NCI-H128 (cell line): ENCODE data around the gene SLMAP.
"Not testable (repeated sequence)": the region's sequence is repeated elsewhere in the genome, so short reads cannot be mapped to it uniquely, and the experiment has no call there.

Experiments used
- DNase-seq: peaks from one replicate; lab custom pipeline; 2025; ENCODE audit not compliant: unreplicated experiment; lab: John Stamatoyannopoulos, UW

Gene SLMAP

DNA sequence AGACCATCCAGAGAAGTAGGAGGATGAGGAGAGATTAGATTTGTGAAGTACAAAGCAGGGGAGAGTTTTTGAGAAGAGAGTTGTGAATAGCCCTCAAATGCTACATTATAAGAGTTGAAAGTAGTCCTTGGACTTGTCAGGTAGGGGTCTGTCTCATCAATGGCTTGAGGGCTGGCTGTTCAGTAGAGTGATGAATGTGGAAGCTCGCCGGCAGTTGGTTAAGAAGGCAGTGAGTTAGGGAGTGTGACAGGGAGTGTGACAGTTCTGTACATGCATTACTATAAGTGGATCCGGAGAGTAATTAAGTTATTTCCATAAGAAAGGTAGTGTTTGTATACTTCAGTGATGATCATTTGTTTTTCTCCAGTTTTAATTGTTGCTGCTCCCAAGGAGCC is 32.5 kb downstream of the SLMAP start:
- DNase-seq: no peak

DNA sequence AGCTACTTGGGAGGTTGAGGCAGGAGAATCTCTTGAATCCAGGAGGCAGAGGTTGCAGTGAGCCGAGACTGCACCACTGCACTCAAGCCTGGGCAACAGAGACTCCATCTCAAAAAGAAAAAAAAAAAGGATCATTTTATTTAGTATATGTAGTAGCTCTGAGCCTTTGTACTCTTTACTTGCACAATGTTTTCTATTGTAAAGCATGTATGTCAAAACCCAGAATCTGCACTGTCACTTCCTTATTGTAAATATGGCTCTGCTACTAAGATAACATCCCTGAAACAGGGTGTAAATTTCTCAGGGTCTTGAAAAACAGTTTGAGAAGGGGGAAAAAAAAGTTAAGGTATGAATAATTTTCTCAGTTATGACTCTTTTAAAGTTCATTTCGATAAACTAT is 35.1 kb downstream of the SLMAP start:
- DNase-seq: no peak

DNA sequence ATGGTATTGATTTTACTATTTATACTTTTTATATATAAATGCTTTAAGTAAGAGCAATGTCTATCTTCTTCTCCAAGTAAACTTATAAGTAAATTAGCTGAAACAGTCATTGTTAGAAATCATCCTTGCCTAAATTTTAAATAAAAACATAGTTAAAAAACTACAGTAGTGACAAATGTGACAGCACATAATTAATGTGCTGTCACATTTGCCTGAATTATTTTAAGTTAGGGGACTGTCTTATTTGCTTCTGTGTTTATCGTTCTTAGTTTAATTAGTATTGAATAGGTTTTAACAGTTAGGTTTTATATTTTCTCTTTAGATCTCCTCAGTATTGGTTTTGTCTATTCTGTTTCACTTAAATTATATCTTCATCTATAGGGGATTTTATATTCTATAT is 36.1 kb downstream of the SLMAP start:
- DNase-seq: no peak

DNA sequence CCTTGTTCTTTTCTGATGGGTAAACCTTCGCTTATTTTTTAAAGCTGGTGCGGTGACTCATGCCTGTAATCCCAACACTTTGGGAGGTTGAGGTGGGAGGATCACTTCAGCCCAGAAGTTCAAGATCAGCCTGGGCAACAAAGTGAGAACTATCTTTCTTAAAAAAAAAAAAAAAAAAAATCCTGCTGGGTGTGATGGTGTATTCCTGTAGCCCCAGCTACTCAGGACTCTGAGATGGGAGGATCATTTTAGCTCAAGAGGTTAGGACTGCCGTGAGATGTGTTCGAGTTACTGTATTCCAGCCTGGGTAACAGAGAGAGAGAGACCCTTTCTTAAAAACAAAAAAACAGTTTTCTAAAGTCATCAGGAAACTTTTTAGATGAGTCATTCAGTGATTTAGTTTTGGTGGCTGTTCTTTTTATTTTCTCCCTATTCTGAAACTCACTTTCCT is 37.7 kb downstream of the SLMAP start:
- no peak for DNase-seq

DNA sequence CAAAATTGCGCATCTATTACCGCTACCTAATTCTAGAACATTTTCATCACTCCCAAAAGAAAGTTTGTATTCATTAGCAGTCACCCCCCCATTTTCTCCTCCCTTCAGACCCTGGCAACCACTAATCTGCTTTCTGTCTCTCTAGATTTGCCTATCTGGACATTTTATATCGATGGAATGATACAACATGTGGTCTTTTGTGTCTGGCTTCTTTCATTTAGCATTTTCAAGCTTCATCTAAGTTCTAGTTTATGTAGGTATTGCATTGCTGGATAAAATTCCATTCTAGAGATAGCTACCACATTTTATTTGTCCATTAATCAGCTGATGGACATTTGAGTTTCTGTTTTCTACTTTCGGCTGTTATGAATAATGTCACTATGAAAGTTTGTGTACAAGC is 38.4 kb downstream of the SLMAP start:
- no peak for DNase-seq

DNA sequence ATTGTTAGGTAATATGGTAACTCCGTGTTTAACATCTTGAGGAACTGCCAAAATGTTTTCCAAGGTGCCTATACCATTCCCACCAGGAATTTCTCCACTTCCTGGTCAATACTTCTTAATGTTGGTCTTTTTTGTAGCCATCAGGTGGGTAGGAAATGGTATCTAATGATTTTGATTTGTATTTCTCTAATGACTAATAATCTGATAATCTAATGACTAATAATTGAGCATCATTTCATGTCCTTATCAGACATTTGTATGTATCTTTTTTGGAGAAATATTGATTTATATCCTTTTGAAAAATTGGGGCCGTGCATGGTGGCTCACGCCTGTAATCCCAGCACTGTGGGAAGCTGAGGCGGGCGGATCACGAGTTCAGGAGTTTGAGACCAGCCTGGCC is 38.8 kb downstream of the SLMAP start:
- DNase-seq: no peak

DNA sequence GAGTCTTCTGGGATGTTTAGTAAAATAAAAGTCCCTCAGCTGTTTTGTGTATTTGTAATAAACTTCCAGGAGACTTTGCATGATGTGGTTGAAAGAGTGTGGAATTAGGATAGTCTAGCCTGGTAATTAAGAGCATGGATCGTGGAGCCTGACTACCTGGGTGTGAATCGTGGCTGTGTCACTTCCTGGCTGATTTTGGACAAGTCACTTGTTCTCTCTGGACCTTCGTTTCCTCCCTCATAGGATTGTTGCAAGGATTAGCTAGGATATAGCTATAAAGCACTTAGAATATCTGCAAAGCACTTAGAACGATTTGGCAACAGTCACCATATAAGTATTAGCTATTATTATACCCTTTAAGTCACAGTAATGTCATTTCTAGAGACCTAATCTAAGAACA is 40.2 kb downstream of the SLMAP start:
- no peak for DNase-seq

DNA sequence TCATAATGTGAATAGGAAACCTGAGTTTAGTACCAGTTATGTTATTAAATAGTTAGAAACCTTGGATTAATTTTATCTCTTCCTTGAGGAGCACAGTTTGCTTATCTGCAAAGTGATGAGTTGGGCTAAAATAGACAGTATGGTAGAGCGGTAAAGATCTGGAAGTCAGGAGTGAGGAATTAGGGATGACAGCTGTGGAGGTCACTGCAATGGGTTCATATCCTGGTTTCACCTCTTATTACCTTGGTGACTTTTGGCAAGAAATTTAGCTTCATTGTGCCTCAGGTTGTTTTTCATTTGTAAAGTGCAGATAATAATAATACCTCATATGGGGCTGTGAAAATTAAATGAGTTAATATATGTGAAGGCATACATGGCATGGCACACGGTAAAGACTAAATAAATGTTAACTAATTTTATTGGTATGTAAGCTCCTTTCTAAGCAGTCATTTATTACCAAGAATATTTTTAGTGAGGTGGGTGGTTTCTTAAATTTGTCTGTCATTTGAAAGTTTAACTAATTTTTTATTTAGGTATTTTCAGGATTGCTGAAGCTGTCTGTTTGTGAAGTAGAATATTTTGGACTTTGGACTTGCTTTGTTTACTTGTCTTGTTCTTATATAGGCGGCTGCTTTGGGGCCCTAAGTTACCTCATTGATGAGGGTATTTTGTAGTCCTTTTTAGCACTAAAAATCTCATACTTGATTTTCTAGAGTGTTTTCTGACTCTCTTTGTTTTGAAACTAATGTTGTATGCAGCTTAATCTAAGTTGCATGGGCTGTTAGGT is 41.8 kb downstream of the SLMAP start:
- DNase-seq: no peak

DNA sequence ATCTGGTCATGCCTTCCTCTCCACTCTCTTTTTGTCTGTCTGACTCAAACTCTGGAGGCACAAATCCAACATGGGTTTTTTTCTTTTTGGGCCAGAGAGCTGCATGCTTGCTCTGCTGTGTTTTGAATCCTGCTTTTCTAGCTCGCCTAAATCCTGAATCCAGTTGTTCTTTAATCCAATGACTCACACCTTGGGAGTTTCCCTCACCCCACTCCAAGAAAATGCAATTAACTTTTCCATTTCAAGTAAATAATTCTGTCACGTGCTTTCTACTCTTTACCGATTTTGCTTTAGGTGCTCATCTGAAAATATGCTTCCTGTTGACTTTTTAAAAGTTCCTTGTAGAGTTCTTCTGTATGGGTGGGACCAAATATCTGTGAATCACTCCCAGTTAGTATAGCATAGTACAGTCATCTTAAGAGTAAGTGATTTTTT is 47.6 kb downstream of the SLMAP start:
- DNase-seq: no peak

DNA sequence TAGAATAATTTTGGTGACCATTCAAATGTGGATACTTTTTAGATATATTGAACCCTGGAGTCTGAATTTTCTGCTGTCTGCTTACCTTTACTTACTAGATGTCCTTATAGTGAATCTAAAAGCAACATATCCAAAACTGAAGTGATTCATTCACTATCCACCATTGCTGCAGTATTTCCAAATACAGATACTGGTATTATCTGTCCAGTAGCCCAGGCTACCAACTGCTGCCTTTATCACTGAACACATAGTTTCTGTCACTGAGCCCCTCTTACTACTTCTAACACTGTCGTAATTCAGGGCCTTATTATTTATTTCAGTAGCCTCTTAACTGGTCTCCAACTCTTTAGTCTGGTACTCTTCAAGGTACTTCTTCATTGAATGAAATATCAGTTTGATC is 49.2 kb downstream of the SLMAP start:
- no peak for DNase-seq

DNA sequence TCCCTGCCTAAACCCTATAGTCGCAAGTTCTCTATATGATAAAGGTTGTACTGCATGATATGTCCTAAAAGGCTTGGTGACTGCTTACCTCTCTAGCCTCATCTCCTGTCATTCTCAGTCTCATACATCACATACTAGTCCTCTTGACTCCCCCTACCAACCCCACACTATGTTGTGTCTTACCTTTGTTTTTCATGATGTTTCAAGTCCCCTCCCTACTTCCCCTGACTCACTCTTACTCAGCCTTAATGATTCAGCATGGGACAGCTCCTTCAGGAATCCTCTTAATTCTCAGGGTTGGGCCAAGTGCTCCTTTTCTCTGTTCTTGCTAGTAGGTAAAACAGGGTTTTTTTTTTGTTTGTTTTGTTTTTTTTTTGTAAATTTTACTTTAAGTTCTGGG is 49.6 kb downstream of the SLMAP start:
- no peak for DNase-seq

DNA sequence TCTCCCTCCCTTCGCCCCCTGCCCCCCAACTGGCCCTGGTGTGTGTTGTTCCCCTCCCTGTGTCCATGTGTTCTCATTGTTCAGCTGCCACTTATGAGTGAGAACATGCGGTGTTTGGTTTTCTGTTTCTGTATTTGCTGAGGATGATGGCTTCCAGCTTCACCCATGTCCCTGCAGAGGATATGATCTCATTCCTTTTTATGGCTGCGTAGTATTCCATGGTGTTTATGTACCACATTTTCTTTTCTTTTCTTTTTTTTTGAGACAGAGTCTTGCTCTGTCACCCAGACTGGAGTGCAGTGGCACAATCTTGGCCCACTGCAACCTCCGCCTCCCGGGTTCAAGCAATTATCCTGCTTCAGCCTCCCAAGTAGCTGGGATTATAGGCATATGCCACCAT is 50.1 kb downstream of the SLMAP start:
- DNase-seq: not testable (repeated sequence)

DNA sequence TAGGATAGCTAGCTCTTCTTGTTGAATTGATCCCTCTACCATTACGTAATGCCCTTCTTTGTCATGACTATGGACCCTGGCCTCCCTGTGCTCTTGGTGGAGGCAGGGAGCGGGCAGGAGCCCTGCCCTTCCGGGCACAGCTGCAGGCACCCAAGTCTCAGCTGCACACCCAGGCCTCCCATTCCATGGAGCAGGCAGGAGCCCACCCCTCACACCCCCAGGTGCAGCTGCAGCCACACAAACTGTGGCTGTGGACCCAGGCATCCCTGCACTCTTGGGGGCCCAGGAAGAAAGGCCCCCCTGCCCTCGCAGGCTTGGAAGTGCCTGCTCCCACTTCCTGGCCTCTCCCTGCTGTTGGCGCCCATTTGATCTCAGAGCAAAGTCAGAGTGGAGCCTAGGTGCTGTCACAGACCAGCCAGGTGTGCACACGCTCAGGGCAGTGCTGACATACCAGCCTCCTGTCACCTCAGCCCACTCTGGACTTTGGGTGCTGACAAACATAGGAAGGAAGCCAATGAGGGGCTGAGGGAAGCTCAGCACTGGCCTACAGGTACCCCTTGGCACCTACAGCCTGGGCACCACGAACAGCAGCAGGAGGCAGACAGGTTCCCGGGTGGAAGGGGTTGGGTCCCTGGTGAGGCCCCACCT is 53.0 kb downstream of the SLMAP start:
- no peak for DNase-seq

DNA sequence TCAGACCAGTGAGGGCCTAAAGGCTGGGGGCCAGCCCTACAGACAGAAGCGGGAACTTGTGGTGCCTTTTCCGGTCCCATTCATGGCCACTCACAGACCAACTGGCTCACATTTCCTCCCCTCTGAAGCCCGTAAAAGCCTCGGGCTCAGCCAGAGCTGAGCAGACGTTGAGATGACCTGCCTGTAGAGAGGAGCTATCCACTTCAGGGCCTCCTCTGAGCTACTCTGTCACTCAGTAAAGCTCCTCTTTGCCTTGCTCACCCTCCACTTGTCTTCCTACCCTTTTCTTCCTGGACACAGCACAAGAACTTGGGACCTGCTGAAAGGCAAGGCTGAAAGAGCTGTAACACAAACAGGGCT is 53.5 kb downstream of the SLMAP start:
- DNase-seq: no peak

DNA sequence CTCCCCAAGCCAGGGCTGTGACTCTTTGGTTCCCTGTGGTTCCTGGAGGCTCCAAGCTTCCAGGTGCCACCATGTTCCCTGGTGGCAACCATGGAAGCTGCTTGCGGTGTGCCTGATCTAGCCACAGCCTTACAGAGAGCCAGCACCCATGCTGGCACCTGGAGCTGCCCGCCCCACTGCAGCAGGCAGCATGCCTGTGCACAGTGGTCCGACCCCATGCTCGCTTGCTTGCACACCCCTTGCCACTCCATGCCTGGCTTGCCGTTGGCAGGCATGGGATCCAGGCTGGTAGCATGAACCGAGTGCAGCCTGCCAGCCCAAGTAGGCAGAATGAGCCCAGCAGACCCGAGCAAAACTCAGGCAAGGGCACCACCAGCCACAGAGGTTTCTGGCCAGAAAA is 53.9 kb downstream of the SLMAP start:
- no peak for DNase-seq

DNA sequence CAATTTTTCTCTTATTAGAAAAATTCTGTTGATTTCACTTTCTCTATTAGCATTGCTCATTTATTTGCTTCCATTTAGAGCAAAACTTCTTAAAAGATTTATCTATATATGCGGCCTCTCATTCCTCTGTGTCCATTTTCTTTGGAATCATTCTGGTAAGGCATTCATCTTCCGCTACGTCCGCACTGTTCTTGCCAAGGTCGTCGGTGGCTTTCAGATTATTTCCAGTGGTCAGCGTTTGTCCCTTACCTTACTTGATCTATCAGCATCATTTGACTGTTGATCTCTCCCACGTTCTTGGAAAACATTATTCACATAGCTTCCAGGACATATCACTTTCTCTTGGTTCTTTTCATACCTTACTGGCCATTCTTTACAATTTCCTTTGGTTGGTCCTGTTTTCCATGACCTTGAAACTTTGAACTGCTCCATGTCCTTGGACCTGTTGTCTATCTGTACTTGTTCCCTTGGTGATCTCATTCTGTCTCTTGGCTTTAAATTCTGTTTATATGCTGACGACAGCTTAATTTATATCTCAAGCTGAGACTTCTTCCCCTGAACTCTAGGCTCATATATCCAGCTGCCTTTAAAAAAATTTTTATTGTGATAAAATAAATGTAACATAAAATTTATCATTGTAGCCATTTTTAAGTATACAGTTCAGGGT is 54.5 kb downstream of the SLMAP start:
- no peak for DNase-seq

DNA sequence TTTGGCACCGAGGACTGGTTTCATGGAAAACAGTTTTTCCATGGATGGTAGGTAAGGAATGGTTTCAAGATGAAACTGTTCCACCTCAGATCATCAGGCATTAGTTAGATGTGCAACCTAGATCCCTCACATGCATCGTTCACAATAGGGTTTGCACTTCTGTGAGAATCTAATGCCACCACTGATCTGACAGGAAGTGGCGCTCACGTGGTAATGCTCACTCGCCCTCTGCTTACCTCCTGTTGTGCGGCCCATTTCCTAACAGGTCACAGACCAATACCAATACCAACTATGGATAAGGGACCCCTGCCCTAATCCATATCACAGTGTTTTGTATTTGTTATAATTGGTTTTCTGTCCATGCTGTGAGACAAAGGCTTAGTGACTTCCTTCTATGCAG is 58.9 kb downstream of the SLMAP start:
- DNase-seq: no peak

DNA sequence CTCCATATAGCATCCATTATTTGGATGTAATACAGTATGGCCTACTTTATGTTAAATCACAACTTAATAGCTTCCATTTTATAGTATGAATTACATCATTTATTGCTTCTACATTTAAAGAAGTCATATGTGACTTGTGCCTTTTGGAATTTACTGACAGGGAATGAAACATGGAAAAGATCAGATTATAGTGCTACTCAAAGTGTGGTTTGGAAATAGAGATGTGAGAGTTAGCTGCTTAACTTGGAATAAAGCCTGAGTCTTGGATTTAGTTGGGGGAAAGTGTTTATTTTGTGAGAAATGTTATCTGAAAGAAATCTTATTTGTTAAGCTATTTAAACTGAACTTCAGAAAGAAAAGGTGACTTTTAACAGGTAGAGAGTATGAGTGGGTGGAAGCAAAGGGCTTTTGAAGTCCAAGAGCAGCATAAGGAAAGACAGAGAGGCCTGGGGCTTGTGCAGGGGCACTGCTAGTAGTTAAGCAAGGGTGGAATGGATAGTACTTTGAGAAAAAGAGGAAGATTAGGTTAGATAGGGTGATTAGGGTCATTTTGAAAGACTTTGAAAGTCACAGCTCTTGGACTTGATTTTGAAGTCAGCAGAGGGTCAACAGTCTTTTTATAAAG is 60.5 kb downstream of the SLMAP start:
- no peak for DNase-seq

DNA sequence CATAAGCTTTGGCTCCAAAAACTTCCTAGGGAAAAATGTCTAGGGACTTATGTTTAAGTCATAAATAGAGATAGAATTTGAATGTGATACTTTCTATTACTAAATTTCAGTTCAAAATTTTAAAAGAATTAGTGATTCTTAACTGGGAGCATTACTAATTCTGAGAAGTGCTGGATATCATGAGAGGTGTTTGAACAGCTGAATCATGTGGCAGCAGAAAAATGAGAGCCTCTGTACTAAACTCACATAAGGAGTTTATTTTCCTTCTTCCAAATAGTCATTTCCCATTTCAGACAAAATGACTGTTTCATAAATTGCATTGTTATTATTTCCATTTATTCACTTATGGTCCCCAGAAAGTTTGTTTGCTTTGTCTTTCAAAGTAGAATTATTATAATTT is 62.7 kb downstream of the SLMAP start:
- DNase-seq: no peak

DNA sequence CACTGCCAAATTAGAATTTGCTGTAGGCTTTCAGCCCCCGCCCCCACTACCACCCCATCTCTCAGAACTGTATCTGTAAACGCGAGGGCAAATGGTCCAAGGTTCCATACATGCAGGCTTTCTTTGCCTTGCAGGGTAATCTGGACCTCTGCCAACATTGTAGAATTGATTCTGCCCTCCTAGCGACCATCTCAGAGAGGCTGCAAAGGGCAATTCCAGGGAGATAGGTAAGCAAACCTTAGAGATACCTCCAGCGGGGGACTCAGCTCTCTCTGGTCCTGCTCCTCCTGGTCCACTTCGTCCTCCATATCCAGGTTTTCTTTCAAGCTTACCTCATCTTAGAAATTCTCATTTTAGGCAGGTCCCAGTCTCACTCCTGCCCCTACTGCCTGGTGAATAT is 64.4 kb downstream of the SLMAP start:
- no peak for DNase-seq

DNA sequence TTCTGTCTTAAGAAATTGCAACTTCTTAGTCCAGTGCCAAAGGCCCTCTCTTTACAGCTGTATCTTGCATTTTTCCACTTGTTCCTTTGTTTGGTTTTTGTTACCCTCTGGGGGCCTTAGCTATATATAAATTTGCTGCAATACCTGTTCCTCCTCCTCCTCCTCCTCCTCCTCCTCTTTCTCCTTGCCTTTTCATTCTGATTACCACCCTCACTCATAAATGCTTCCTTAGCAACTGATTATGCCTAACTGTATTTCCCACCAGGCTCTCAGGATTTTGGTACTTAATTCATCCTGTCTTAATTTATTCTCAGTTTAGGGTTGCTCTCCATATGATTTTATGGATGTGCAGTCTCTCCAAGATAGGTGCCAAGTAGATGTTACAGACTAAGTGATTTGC is 65.7 kb downstream of the SLMAP start:
- no peak for DNase-seq

DNA sequence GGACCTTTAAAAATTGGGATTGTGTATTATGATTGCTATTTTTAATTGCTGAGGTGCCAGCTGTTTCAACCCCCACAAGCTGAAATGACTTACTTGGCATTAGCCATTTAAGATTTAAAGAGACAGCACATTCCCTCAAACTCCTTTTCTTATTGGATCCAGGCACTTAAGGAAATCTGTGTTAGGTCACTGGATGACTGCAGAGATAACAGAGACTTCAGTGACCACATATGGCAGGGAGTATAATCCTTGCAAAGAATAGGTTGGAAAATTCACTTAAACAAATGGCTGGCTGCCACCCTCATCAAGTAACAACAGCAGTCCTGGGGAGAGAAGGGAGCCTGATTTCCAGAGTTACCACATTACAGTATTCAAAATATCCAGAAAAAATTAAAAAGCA is 66.6 kb downstream of the SLMAP start:
- DNase-seq: no peak
